ENCODE measurements around the gene MIER2. TPM values are rescaled to one million over a fixed set of nuclear protein-coding genes. Genes with fewer than 3 reads are reported as not detected.

MIER2 gene
- total RNA-seq, 2 experiments from 2014 or later: 9.5 to 11.5 TPM

- TF ChIP-seq CTCF (IDR thresholded peaks at IDR 0.05): no peak
- Mint-ChIP-seq H3K9me3 (no peaks in the 10 kb centered on the region), H3K36me3 (ENCODE audit: low read depth) (no peaks in the 10 kb centered on the region), H3K27me3 (peaks cover 65% of the 10 kb centered on the region), H3K4me1 (ENCODE audit: low read depth) (no peaks in the 10 kb centered on the region), H3K27ac (no peak overlapping the region), H3K4me3 (no peak overlapping the region)
- H3K27me3 ChIP-seq (ENCODE audit: control insufficient read depth in 1 of 2, insufficient read depth in 2 of 2, low read length in 2 of 2): peaks cover 17 to 23% of the 10 kb centered on the region in 2 experiments
- ChIA-PET CTCF (no interaction called here), POLR2A (no interaction called here)
- H3K9me3 ChIP-seq (ENCODE audit: control insufficient read depth in 1 of 2, insufficient read depth in 1 of 2, low read length in 2 of 2): peaks cover 0 to 1% of the 10 kb centered on the region in 2 experiments
- no peaks in the 10 kb centered on the region for H3K36me3 ChIP-seq (ENCODE audit: insufficient read depth, low read length)
- no peak overlapping the region for H3K4me3 ChIP-seq (ENCODE audit: low read length)
- intact Hi-C loops (cut with DNase I, micrococcal nuclease): no loop called here
- no peak for ATAC-seq (ENCODE audit: poor library complexity)
- no peaks in the 10 kb centered on the region for H3K4me1 ChIP-seq (ENCODE audit: insufficient read depth, low read length)
- no peak for DNase-seq
- no peak overlapping the region for H3K27ac ChIP-seq (ENCODE audit: low read depth in 1 of 2, low read length in 2 of 2)
Observed at GRCh38 chr19:275958-276646, 68.5 kb downstream of the MIER2 start.

- Mint-ChIP-seq H3K27me3 (peaks cover 65% of the 10 kb centered on the region), H3K36me3 (ENCODE audit: low read depth) (no peaks in the 10 kb centered on the region), H3K27ac (no peak overlapping the region), H3K4me3 (no peak overlapping the region), H3K4me1 (ENCODE audit: low read depth) (no peaks in the 10 kb centered on the region), H3K9me3 (no peaks in the 10 kb centered on the region)
- Histone ChIP-seq H3K4me3 (ENCODE audit: low read length) (no peak overlapping the region), H3K36me3 (ENCODE audit: insufficient read depth, low read length) (no peaks in the 10 kb centered on the region), H3K27me3 (ENCODE audit: control insufficient read depth in 1 of 2, insufficient read depth in 2 of 2, low read length in 2 of 2) (peaks cover 17 to 23% of the 10 kb centered on the region in 2 experiments), H3K4me1 (ENCODE audit: insufficient read depth, low read length) (no peaks in the 10 kb centered on the region), H3K27ac (ENCODE audit: low read depth in 1 of 2, low read length in 2 of 2) (no peak overlapping the region), H3K9me3 (ENCODE audit: control insufficient read depth in 1 of 2, insufficient read depth in 1 of 2, low read length in 2 of 2) (no peaks in the 10 kb centered on the region)
- ChIA-PET POLR2A (no interaction called here), CTCF (no interaction called here)
- ATAC-seq (ENCODE audit: poor library complexity) (no peak), DNase-seq (no peak)
- intact Hi-C loops (cut with DNase I, micrococcal nuclease): no loop called here
- TF ChIP-seq CTCF (IDR thresholded peaks at IDR 0.05): no peak
Observed at GRCh38 chr19:275000-275399, 69.6 kb downstream of the MIER2 start.

GRCh38 chr19:273393-273792 is 71.2 kb downstream of the MIER2 start:
- Histone ChIP-seq H3K27ac (ENCODE audit: low read depth in 1 of 2, low read length in 2 of 2) (no peak overlapping the region), H3K27me3 (ENCODE audit: control insufficient read depth in 1 of 2, insufficient read depth in 2 of 2, low read length in 2 of 2) (peaks cover 15 to 21% of the 10 kb centered on the region in 2 experiments), H3K9me3 (ENCODE audit: control insufficient read depth in 1 of 2, insufficient read depth in 1 of 2, low read length in 2 of 2) (no peaks in the 10 kb centered on the region), H3K36me3 (ENCODE audit: insufficient read depth, low read length) (no peaks in the 10 kb centered on the region), H3K4me3 (ENCODE audit: low read length) (no peak overlapping the region), H3K4me1 (ENCODE audit: insufficient read depth, low read length) (no peaks in the 10 kb centered on the region)
- Mint-ChIP-seq H3K27ac (no peak overlapping the region), H3K4me1 (ENCODE audit: low read depth) (no peaks in the 10 kb centered on the region), H3K27me3 (peaks cover 66% of the 10 kb centered on the region), H3K36me3 (ENCODE audit: low read depth) (no peaks in the 10 kb centered on the region), H3K9me3 (no peaks in the 10 kb centered on the region), H3K4me3 (no peak overlapping the region)
- CTCF ChIA-PET: no interaction called here
- no peak for ATAC-seq (ENCODE audit: poor library complexity)
- no peak for TF ChIP-seq CTCF (IDR thresholded peaks at IDR 0.05)
- POLR2A ChIA-PET: no interaction called here
- no peak for DNase-seq
- intact Hi-C loops (cut with DNase I, micrococcal nuclease): no loop called here

All from CD4-positive, alpha-beta T cell (primary cell).